ENCODE measurements around the gene TRH.
"Not testable (repeated sequence)": the region's sequence is repeated elsewhere in the genome, so short reads cannot be mapped to it uniquely, and the experiment has no call there.

Gene TRH

DNA sequence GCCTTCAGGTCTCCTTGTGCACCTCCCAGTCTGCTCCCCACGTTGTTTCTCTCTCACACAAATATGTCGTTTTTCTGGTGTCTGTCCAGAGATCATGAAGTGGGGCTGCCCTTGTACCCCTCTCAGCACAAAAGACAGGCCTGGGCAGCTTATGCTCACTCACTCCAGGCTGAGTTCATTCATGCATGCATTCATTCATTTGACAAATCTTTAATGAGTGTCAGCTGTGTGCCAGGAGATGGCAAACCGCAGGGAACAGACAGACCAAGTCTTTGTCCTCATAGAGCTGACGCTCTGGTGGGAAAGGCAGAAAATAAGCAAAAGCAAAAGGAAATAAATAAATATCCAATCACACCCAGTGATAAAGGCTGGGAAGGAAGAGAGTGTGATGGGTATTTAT, 7.6 kb upstream of the TRH start:
- DNase-seq = no peak

DNA sequence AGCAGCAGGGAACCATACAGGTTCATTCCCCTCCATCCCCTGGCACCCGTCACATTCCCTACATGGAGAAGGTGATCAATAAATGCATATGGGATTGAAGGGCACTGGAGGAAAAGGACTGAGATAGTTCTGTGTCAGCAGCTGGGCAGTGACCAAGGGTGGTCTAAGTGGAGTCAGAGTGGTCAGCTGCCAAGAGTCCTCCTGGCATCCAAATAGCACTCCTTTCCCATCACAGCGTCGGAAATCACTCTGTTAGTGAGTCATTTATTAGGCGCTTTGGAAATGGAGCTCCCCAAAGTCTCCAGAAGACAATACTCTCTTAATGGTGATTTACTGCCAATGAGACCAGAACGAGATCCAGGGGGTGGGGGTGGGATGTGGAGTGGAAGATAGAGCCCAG, 6.8 kb upstream of the TRH start:
- DNase-seq = no peak

DNA sequence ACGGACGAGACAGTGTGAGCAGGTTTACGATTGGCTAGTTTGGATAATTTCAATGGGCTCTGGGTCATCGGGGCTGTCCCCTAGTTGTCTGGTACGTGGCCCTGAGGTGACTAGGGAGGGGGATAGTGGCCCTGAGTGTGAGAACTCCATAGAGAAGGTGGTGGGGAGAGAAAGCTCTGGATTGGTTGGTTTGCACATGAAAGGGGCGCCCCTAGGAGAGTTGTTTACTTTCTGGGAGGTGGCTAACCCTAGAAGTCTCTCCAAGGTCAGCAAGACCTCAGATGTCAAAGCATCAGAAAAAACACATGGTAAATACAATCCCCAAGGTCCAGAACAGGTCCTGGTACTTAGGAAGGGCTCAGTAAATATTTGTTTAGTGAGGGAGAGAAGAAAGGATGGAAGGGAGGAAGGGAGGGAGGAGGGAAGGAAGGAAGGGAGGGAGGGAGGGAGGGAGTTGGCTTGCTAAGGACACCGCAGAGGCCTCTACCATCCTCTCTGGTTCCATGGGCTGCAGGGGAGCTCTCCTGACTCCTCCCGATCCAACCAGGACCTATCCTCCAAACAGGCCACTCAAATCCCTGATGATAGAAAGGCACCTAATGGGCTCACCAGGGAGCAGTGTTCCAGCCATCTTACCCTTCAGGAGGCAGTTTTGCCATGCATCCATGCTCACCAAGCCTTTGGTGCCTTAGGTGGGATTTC, 3.0 kb upstream of the TRH start:
- DNase-seq = no peak

DNA sequence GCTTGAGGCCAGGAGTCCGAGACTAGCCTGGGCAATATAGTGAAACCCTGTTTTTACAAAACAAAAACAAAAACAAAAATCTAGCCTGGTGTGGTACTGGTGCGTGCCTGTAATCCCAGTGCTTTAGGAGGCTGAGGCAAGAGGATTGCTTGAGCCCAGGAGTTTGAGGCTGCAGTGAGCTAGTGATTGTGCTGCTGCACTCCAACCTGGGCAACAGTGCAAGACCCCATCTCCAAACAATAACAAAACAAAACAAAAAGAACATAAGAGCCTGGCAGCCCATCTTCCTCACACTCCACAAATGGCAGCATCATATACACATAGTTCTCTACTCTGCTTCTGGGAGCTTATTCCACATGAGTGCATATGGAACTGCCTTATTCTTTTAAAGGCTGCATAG, 2.2 kb upstream of the TRH start:
- DNase-seq = no peak

DNA sequence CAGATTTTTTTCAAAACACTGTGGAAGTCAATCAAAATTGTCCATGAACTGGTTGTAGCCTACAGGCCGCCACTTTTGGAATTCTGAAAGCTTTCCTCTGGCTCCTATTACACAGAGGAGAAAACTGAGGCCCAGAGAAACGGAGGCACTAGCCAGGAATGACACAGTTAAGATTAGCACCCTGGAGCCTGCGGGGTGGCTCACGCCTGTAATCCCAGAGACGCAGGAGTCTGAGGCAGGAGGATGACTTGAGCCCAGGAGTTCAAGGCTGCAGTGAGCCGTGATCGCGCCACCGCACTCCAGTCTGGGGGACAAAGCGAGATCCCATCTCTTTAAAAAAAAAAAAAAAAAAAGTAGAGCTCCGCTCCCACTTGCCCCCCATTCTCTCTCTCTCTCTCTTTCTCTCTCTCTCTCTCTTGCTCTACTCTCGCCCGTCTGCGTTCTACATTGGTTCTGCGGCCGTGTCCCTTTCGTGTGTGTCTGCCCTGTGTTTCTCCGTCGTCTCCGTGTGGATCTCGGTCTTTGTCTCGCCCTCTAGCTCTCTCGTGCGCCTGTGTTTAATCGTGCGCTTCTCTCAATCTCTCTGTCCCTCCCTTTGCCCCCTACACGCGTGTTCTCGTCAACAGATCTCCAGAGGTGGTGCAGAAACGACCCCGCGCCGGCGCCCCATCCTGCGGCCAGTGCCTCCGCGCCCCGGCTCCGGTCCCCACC, 512 bp upstream of the TRH start:
- DNase-seq = no peak

DNA sequence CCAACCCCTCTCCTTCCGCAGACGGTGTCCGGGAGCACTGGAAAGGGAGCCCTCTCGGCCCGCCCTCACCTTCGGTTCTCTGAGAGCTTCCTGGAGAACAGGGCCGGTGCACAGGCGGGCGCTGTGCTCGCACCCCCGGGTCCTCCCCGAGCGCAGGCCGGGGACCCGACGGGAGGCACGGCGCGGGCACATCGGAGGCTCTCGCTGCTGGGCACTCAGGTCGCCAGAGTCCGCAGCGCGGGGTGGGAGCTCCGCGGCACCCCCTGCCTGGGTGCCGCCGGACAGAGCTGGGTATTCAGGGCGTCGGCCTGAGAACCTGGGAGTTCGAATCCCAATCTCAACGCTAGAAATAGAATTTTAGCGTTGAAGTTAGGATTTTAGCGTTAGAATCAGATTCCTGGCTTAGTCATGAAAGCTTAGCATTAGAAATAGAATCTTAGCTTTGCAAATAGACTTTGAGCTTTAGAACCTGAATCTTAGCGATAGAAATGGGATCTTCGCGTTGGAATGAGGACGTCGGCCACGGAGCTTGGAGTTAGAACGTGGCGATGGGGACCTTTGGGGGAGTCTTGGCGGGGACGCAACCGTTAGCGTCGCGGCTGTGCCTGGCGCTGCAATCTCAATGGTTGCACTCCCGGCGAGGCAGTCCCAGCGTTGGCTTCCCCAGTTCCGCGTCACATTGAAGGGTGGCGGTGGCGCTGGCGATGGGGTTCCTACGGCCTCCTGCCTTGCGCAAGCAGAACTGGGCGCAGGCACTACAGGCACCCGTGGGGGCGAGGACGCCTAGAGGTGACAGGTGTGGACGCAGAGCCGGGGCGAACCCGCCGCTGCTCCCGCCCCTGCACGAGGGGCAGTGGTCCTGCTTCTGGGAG, 549 bp downstream of the TRH start:
- DNase-seq = no peak

DNA sequence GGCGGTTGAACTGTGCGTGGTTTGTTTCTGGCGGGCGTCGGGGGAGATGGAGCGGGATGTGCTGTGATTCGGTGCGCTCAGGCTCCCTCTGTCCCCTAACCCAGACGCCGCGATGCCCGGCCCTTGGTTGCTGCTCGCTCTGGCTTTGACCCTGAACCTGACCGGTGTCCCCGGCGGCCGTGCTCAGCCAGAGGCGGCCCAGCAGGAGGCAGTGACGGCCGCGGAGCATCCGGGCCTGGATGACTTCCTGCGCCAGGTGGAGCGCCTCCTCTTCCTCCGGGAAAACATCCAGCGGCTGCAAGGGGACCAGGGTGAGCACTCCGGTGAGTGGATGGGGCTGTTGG, 1.2 kb downstream of the TRH start:
- DNase-seq = no peak

DNA sequence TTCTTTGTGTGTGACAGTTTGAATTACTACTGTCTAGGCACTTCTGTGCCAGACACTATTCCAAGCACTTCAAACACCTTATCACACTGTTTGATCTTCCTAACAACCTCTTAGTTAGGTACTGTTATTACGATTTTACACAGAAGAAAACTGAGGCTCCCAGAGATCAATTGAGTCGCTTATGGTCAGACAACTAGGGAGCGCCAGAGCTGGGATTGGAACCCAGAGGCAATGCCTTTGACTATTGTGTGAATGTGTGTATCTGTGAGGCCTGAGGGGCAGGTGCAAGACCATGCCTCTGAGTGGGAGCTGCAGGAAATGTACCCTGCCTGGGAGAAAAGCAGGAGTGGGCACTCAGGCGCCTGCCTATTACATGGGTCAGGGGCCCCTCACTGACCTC, 1.8 kb downstream of the TRH start:
- no peak for DNase-seq

DNA sequence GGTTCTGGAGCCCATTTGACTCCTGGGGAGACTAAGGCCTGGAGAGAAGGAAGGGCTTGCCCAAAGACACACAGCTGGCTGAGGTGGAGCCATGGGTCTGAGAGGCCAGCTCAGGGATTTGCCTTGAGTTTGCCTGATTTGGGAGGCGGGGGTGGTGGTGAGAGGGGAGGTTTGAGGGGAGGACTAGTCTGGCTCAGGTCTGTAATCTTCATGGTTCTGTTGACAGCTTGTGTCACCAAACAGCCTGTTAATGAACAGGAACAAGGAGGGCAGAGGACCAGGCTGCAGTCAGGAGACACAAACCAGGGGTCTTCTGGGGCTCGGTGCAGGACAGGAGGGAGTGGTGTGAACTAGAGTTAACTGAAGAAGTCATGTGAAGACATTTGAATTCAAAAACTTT, 3.6 kb downstream of the TRH start:
- no peak for DNase-seq

DNA sequence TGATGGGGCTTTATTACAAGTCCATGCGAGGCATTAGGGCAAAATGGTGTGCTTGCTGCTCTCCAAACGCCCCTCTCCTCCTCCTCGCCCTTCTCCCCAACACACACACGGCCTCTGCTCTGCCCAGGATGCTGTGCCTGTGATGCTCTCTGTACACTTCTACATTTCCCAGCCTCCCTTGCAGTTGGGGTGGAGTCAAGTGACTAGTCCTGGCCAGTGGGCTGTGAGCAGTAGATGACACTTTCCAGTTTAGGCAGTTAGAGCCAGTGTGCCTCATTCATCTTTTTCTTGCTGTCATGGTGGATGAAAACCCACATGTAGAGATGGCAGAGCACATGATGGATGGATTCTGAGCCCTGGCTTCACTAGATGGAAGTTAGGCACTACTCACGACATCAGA, 5.4 kb downstream of the TRH start:
- no peak for DNase-seq

DNA sequence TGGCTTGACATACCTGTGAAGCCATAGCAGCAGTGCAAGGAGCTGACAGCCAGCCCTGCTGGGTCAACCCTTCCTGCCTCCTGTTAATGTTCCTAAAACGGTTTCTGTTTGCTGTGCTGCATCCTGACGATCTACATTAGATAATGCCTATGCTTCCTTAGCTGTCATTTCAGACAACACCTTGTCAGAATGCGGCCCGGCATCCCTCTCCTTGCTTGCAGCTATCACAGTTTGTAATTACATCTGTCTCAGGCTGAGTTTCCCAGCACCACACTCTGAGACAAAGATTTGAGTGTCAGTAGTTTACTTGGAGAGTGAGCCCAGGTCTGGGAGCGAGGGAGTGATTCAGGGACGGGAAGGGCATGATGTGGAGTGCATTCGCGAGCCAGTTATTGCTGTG, 9.0 kb downstream of the TRH start:
- DNase-seq = no peak

DNA sequence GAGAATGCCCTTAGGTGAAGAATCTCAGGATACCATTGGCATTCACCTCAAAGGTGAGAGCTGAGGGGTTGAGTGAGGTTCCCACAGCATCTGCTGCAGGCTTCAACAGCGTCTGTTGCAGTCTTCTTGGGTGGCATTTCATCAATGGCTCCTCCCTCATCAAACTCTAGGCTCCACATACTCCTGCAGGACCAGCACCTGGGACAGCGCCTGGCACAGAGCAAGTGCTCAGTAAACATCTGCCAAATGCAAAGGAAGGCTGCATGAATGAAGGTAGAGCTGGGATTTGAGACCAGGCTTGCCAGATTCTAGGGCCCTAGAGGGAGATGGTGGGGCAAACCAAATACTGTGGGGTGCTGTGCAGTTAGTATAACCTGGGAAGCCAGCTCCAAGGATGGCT, 9.6 kb downstream of the TRH start:
- DNase-seq = no peak

DNA sequence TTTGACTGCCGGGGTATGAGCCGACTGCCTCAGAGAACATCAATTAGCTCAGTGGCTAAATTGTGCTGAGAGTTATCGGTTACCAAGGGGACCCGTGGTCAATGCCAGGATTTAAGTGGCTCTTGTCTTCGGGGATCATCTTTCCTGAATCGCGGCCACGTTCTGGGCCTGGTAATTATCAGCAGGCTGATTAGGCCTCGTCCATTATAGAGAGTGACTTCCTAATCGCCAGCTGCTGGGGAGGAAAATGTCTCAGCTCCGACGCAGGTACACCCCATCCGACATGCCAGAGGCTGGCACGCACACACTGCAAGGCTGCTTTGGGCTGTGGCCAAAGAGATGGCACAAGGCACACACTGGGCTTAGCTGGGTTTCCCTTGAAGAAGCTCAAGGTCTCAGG, 10.6 kb downstream of the TRH start:
- no peak for DNase-seq

DNA sequence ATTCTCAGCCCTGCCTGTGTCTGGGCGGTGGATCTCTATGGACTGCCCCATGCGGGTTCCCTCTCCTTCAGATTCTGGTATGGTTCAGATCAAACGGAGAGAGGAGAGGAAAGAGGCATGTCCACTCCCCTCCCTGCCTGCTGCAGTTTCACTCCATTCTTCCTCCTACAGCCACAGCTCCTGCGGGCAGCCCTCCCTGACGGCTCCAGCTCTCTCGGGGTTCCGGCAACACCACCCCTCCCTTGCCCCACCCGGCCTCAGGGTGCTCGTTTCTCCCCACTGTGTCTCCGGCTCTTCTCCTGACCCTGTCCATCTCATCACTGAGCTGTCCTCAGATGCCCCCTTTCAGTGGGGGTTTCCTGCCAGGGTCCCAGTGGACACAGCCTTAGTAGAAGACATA, 13.9 kb downstream of the TRH start:
- no peak for DNase-seq

DNA sequence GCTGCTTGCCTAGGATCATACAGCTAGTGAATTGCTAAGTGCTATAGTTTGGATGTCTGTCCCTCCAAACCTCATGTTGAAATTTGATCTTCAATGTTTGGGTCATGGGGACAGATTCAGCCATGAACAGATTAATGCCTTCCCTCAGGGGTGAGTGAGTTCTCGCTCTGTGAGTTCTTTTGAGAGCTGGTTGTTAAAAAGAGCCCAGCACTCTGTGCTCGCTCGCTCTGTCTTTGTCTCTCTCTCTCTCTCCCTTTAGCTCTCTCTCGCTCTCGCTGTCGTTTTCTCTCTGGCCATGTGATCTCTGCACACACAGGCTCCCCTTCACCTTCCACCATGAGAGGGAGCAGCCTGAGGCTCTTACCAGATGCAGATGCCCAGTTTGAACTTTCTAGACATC, 14.9 kb downstream of the TRH start:
- DNase-seq = no peak

DNA sequence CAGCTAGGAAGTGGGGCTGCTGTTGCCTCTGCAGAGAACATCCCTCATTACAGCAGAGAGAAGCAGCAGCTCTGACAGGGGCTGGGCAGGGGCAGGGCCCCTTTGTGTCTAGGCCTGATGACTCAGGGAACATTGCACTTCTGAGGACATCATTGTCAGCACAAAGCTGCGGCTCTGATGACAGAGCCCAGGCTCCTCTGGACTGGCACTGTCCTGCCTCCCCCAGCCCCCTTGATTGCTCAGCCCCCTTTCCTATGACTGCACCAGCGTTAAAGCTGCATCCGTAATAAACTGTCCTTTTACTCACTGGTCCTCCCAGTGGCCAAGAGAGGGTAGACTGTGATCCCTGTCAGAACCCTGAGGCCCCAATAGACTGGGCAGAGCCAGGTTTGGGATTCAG, 18.3 kb downstream of the TRH start:
- DNase-seq = no peak

DNA sequence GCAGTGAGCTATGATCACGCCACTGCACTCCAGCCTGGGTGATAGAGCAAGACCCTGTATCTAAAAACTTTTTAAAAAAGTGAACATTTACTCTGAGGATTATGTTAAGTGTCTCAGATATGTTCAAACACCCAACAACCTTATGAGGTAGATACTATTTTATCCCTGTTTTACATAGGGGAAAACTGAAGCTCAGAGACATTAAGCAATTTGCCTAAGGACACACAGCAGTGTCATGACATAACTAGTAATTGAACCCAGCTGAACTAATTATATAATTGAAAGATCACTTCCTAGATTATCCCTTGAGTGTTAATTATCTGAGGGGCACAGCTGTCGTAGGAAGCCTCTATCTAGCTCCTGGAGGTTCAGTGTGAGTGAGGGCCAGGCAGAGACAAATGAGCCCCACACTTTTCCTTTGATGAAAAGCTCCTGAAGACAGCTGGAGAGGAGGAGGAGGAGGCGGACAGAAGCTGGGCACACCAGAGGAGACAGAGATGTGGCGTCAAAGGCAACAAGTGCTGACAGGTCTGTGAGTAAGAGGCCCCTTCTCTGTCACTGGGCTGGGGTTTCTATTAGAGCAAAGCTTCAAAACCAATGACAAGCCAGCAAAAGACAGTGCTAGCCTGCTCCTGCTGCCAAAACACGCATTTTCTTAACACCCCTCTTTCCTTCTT, 20.5 kb downstream of the TRH start:
- no peak for DNase-seq

DNA sequence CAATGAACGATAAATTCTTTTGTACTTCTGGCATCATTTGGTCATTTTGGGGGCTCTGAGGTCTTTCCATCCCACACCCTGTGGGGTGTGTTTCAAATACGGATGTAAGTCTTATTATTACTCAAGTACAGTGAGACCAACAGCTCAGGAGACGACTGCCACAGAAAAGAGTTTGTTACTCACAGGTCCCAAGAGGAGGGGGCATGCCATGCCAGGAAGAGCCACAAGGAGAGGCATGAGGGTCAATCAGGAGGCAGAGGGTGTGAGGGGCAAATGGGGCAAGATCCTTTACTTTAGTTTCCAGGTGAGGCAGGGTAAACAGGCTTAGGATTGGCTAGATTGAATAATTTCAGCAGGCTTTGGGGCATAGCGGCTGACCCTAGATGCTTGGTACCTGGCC, 21.6 kb downstream of the TRH start:
- no peak for DNase-seq

DNA sequence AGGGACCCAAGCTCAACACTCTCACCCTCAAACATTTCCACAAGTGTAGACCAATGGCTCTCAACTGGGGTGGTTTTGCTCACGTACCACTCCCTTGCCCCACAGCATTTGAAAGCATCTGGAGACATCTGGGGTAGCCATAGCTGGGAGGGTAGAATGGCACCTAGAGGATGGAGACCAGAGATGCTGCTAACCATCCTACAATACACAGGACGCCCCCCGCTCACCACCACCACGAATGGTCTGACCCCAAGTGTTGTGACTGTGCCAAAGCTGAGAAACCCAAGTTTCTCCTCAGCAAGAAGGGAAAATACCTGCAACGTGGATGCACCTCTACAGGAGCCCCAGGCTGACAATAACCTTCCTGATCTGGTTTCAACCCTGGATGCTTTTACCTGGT, 24.7 kb downstream of the TRH start:
- not testable (repeated sequence) for DNase-seq

DNA sequence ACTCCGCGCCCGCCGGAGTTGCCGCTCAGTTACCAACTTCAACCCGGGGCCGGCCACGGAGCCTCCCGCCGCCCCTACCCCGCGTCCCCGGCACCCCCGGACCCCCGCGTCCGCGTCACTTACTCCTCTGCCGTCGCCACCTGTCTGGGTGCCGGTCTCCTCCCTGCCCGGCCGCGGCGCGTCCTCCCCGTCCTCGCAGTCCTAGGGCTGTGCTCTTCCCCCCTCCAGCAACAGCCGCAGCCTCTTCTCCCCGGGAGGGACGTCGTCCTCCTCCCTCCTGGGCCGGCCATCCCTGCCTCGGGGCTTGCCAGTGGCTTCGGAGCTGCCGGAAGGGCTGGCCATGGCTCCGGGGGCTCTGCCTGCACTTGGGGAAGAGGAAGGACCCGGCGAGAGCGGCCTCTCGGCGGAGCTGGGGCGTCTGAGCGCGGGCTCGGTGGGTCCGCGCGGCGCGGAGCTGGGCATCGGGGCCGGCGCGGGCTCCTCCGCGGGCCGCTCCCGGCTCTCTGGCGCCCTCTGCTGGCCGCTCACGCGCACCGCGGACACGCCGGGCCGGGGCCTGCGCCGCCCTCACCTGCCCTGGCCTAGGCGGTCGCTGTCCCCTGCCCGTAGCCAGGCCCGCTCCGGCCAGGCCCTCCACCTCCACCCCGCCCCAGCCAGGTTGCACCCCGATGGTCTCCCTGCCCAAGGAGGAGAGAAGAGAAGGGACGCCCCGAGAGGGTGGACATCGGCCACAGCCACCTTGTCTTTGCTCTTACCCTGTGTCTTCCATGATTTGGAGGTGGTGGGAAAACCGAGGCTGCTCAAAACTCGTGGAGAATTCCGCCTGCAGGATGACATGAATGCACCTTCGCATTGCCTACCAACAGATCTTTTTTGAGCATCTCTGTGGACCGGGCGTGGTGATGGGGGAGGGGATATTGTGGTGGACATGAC, 28.4 kb downstream of the TRH start:
- peak; percentile 90 for DNase-seq

DNA sequence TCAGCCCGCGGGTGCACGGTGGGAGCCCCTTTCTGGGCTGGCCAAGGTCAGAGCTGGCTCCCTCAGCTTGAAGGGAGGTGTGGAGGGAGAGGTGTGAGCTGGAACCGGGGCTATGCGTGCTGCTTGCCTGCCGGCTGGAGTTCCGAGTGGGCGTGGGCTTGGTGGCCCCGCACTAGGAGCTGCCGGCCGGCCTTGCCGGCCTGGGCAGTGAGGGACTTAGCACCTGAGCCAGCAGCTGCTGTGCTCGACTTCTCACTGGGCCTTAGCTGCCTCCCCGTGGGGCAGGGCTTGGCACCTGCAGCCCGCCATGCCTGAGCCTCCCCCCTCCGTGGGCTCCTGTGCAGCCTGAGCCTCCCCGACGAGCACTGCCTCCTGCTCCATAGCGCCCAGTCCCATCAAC, 36.0 kb downstream of the TRH start:
- DNase-seq = no peak

DNA sequence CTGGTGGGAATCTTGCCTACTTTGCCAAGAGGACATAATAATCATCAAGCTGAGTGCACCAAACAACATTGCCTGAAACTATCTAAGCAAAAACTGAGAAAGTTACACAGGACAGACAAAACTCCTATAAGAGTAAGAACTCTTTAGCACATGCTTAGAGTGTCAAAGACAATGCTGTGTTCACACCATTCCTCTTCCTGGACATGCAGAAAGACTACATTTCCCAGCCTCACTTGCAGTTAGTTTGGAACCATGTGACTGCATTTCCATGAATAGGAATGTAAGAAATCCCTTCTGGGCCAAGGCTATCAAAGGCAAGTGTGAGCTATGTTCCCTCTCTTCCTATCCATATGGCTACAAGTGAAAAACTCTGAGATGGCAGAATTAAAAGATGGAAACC, 37.6 kb downstream of the TRH start:
- not testable (repeated sequence) for DNase-seq
